ENCODE measurements around the gene PARP9. TPM values are rescaled to one million over a fixed set of nuclear protein-coding genes. Genes with fewer than 3 reads are reported as not detected.

PARP9 gene
- total RNA-seq, 1 donor from 2014 or later = 8.1 TPM

DNA sequence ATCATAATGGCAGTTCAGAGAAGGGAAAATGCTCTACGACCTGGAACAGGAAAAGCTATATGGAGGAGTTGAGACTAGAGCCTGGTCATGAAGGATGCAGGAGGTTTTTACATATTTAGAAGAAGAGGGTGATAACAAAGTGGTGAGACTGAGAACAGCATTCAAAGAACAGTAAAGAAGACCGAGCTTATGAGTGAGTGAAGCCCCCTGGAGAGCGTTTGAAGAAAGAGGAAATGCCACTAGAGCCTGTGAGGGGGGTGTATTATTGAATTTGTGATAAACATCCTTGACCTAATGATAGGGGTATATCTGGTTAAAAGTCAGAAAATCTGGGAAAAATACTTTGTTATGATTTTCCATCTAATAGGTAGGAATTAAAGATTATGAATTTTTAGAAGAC lies 4.2 kb downstream of the PARP9 start:
- Histone ChIP-seq H3K9me3 (no peaks in the 10 kb centered on the region), H3K27ac (no peak overlapping the region), H3K36me3 (peaks cover 15 to 41% of the 10 kb centered on the region in 2 donors), H3K4me1 (peaks cover 4 to 12% of the 10 kb centered on the region in 2 donors), H3K4me3 (no peak overlapping the region), H3K27me3 (no peaks in the 10 kb centered on the region)
- no peak for TF ChIP-seq CTCF (IDR thresholded peaks at IDR 0.05)
- DNase-seq (ENCODE audit: low spot score in 2 of 2) = no peak
- intact Hi-C loops (cut with DNase I) = loop anchor here (1.0 kb wide), 1 partner anchor 119 kb away; no protein-coding TSS in a partner anchor

DNA sequence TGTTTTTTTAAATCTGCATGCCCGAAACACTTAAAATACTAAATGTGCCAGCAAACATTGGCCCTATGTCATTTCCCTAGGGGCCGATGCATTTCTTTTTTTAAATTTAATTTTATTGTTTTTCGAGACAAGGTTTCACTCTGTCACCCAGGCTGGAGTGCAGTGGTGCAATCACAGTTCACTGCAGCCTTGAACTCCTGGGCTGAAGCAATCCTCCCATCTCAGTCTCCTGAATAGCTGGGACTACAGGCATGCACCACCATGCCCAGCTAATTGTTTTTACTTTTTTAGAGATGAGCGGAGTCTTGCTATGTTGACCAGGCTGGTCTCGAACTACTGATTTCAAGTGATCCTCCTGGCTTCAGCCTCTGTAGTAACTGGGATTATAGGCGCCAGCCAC lies 5.5 kb downstream of the PARP9 start:
- H3K4me1 ChIP-seq = peaks cover 4 to 9% of the 10 kb centered on the region in 2 donors
- H3K27ac ChIP-seq = no peak overlapping the region
- TF ChIP-seq CTCF (IDR thresholded peaks at IDR 0.05) = no peak
- intact Hi-C loops (cut with DNase I) = no loop called here
- no peaks in the 10 kb centered on the region for H3K27me3 ChIP-seq
- H3K9me3 ChIP-seq = no peaks in the 10 kb centered on the region
- peaks cover 16 to 51% of the 10 kb centered on the region in 2 donors for H3K36me3 ChIP-seq
- no peak overlapping the region for H3K4me3 ChIP-seq
- no peak for DNase-seq (ENCODE audit: low spot score in 2 of 2)

GRCh38 chr3:122557356-122557755 lies 6.7 kb downstream of the PARP9 start:
- H3K4me1 ChIP-seq = no peaks in the 10 kb centered on the region
- no peak for DNase-seq (ENCODE audit: low spot score in 2 of 2)
- no peaks in the 10 kb centered on the region for H3K27me3 ChIP-seq
- no peaks in the 10 kb centered on the region for H3K9me3 ChIP-seq
- TF ChIP-seq CTCF (IDR thresholded peaks at IDR 0.05) = no peak
- peaks cover 22 to 53% of the 10 kb centered on the region in 2 donors for H3K36me3 ChIP-seq
- intact Hi-C loops (cut with DNase I) = no loop called here
- H3K27ac ChIP-seq = no peak overlapping the region
- no peak overlapping the region for H3K4me3 ChIP-seq

- no peak for TF ChIP-seq CTCF (IDR thresholded peaks at IDR 0.05)
- no peaks in the 10 kb centered on the region for H3K9me3 ChIP-seq
- intact Hi-C loops (cut with DNase I) = no loop called here
- no peaks in the 10 kb centered on the region for H3K27me3 ChIP-seq
- H3K36me3 ChIP-seq = peaks cover 30 to 64% of the 10 kb centered on the region in 2 donors
- no peaks in the 10 kb centered on the region for H3K4me1 ChIP-seq
- no peak for DNase-seq (ENCODE audit: low spot score in 2 of 2)
- H3K27ac ChIP-seq = no peak overlapping the region
- no peak overlapping the region for H3K4me3 ChIP-seq
These were observed 8.6 kb downstream of the PARP9 start for GRCh38 chr3:122555275-122556071.

GRCh38 chr3:122553171-122553570 lies 10.9 kb downstream of the PARP9 start:
- Histone ChIP-seq H3K36me3 (peaks cover 29 to 63% of the 10 kb centered on the region in 2 donors), H3K4me3 (no peak overlapping the region), H3K9me3 (no peaks in the 10 kb centered on the region), H3K4me1 (no peaks in the 10 kb centered on the region), H3K27ac (no peak overlapping the region), H3K27me3 (no peaks in the 10 kb centered on the region)
- intact Hi-C loops (cut with DNase I) = no loop called here
- TF ChIP-seq CTCF (IDR thresholded peaks at IDR 0.05) = no peak
- DNase-seq (ENCODE audit: low spot score in 2 of 2) = no peak
